IMR-90 (cell line): ENCODE results near the gene SEPTIN2. TPM values are rescaled to one million over a fixed set of nuclear protein-coding genes. Genes with fewer than 3 reads are reported as not detected.
A peak's percentile ranks its signal among the peaks of the same experiment; 100 is the strongest.

ENCODE experiments used
- ATAC-seq: fragments of 200-7000 bp; cut with Tn5 transposase; 2 replicates; pipeline ENCODE4 v1.9.1; 2020; ENCODE audit warnings: low read depth, mild to moderate bottlenecking, moderate library complexity
- BruUV-seq: library from RNA; stranded (reverse); fragments of 400-500 nt; replicated peaks from 2 replicates; lab custom pipeline; 2021; lab: Mats Ljungman, UMichigan
- CTCF ChIA-PET: fragments of 300-600 bp; formaldehyde crosslinking; extraction: SDS; loops from one replicate; lab custom pipeline; 2021; ENCODE audit warnings: antibody characterized with exemption; lab: Yijun Ruan, JAX
- POLR2A ChIA-PET: fragments of 300-600 bp; sonication (Branson Sonifier 250); formaldehyde crosslinking; loops from one replicate; lab custom pipeline; 2022; ENCODE audit warnings: antibody characterized with exemption; ENCODE audit not compliant: unreplicated experiment; lab: Charles Lee
- DNase-seq: peaks from one replicate; pipeline ENCODE4 v3.0.0; 2013
- H2AFZ ChIP-seq: replicated peaks from 2 replicates; pipeline ENCODE3; 2013; ENCODE audit warnings: low read length, mild to moderate bottlenecking; ENCODE audit not compliant: poor library complexity
- H2AK5ac ChIP-seq: 2 replicates; pipeline ENCODE4 v1.6.1; 2013; ENCODE audit warnings: low read depth, low read length, inconsistent platforms
- H2AK9ac ChIP-seq: replicated peaks from 2 replicates; pipeline ENCODE3; 2013; ENCODE audit warnings: mild to moderate bottlenecking, low read depth, low read length, moderate library complexity; ENCODE audit not compliant: poor library complexity
- H2BK120ac ChIP-seq: 2 replicates; pipeline ENCODE4 v1.6.1; 2013; ENCODE audit warnings: low read depth, low read length, inconsistent platforms
- H2BK15ac ChIP-seq: 3 replicates; pipeline ENCODE4 v1.6.1; 2013; ENCODE audit warnings: low read depth, low read length, inconsistent platforms
- H2BK20ac ChIP-seq: 2 replicates; pipeline ENCODE4 v1.6.1; 2013; ENCODE audit warnings: low read depth, mild to moderate bottlenecking, inconsistent platforms, low read length, moderate library complexity
- H2BK5ac ChIP-seq: 2 replicates; pipeline ENCODE4 v1.6.1; 2013; ENCODE audit warnings: mild to moderate bottlenecking, low read depth, low read length, inconsistent platforms; ENCODE audit not compliant: poor library complexity, severe bottlenecking
- H3K14ac ChIP-seq: replicated peaks from 2 replicates; pipeline ENCODE4 v1.6.1; 2013; ENCODE audit warnings: low read depth, low read length, inconsistent platforms
- H3K18ac ChIP-seq: 2 replicates; pipeline ENCODE4 v1.6.1; 2013; ENCODE audit warnings: low read depth, low read length, control low read depth
- H3K23ac ChIP-seq: 2 replicates; pipeline ENCODE4 v1.6.1; 2013; ENCODE audit warnings: low read depth, low read length, inconsistent platforms
- H3K27ac ChIP-seq: 2 replicates; pipeline ENCODE4 v1.5.1; 2013; ENCODE audit warnings: mild to moderate bottlenecking, control low read depth, low read length; ENCODE audit not compliant: insufficient read depth
- H3K27me3 ChIP-seq: 2 replicates; pipeline ENCODE4 v1.6.1; 2013; ENCODE audit warnings: low read length; ENCODE audit not compliant: control insufficient read depth, insufficient read depth
- H3K36me3 ChIP-seq: 2 replicates; pipeline ENCODE4 v1.6.1; 2013; ENCODE audit warnings: low read length, mixed read lengths; ENCODE audit not compliant: control insufficient read depth, insufficient read depth
- H3K4ac ChIP-seq: 2 replicates; pipeline ENCODE4 v1.6.1; 2013; ENCODE audit warnings: low read depth, low read length, inconsistent platforms
- H3K4me1 ChIP-seq: 2 replicates; pipeline ENCODE4 v1.6.1; 2013; ENCODE audit warnings: low read length, mixed read lengths; ENCODE audit not compliant: control insufficient read depth, insufficient read depth
- H3K4me2 ChIP-seq: 2 replicates; pipeline ENCODE4 v1.6.1; 2013; ENCODE audit warnings: low read depth, mild to moderate bottlenecking, control low read depth, low read length, moderate library complexity
- H3K4me3 ChIP-seq: 2 replicates; pipeline ENCODE4 v1.5.1; 2013; ENCODE audit warnings: low read depth, mild to moderate bottlenecking, control low read depth, low read length, moderate library complexity; ENCODE audit not compliant: insufficient read depth
- H3K56ac ChIP-seq: 2 replicates; pipeline ENCODE4 v1.6.1; 2013; ENCODE audit warnings: low read length, inconsistent platforms; ENCODE audit not compliant: insufficient read depth; ENCODE audit errors: extremely low read depth
- H3K79me1 ChIP-seq, 2 experiments: 2 replicates each; pipeline ENCODE4 v1.6.1; 2013; ENCODE audit warnings: low read length in 2 of 2, inconsistent platforms in 1 of 2, low read depth in 1 of 2
- H3K9ac ChIP-seq: 2 replicates; pipeline ENCODE4 v1.6.1; 2013; ENCODE audit warnings: low read depth, low read length, control low read depth
- H3K9me1 ChIP-seq: 2 replicates; pipeline ENCODE4 v1.6.1; 2013; ENCODE audit warnings: low read length, inconsistent platforms; ENCODE audit not compliant: insufficient read depth
- H3K9me3 ChIP-seq: 2 replicates; pipeline ENCODE4 v1.6.1; 2013; ENCODE audit warnings: low read length; ENCODE audit not compliant: control insufficient read depth, insufficient read depth
- H4K20me1 ChIP-seq: 2 replicates; pipeline ENCODE4 v1.6.1; 2013; ENCODE audit warnings: low read length, inconsistent platforms; ENCODE audit not compliant: insufficient read depth
- H4K5ac ChIP-seq: 2 replicates; pipeline ENCODE4 v1.6.1; 2013; ENCODE audit warnings: mild to moderate bottlenecking, low read depth, low read length, control low read depth
- H4K8ac ChIP-seq, 2 experiments: 2 replicates each; pipeline ENCODE4 v1.6.1; 2013; ENCODE audit warnings: low read depth in 2 of 2, low read length in 2 of 2, control low read depth in 1 of 2, inconsistent platforms in 1 of 2
- H4K91ac ChIP-seq: 2 replicates; pipeline ENCODE4 v1.6.1; 2013; ENCODE audit warnings: low read depth, low read length, inconsistent platforms; ENCODE audit not compliant: insufficient read depth
- CHD1 ChIP-seq: IDR thresholded peaks from 2 replicates; pipeline ENCODE4 v1.6.1; 2012; ENCODE audit warnings: low read depth, low read length, improper control_type of control experiment
- NFE2L2 ChIP-seq: fragments of 150-350 bp; IDR thresholded peaks from 2 replicates; pipeline ENCODE4 v1.6.1; 2016; ENCODE audit warnings: low read depth, mild to moderate bottlenecking, low read length
- WGBS, 2 experiments: methylation state at CpG; one replicate each; pipeline versions ENCODE4 v1.1.5 to v1.1.7; 2013; ENCODE audit warnings: missing lambda C conversion rate in 2 of 2; ENCODE audit not compliant: insufficient read length in 1 of 2; ENCODE audit errors: extremely low coverage in 2 of 2; 5-methylcytosine and 5-hydroxymethylcytosine counted together
- dilution Hi-C: fragments of 300-500 bp; cut with HindIII; formaldehyde crosslinking; loops from one replicate; pipeline ENCODE4 v1.14.3; 2018; ENCODE audit warnings: low sequenced_read_pairs; ENCODE audit not compliant: unreplicated experiment
- in situ Hi-C: fragments of 300-500 bp; cut with MboI; formaldehyde crosslinking; loops from 3 replicates; pipeline ENCODE4 v1.14.3; 2019; ENCODE audit warnings: low sequenced_read_pairs, inconsistent platforms, mixed read lengths
- intact Hi-C: fragments of 100-400 bp; cut with micrococcal nuclease; formaldehyde crosslinking; loops from 2 replicates; pipeline ENCODE4 v1.10.0; 2022
- polyA plus RNA-seq, 3 experiments: library from polyadenylated mRNA; depleted of rRNA; stranded (reverse); fragments of >200 nt; gene quantifications; 2 replicates each; pipeline ENCODE4 v1.2.3, GENCODE V29; 2012; ENCODE audit warnings: low replicate concordance in 1 of 3
- total RNA-seq: library from RNA; depleted of rRNA; stranded (reverse); fragments of >200 nt; gene quantifications from 2 replicates; pipeline ENCODE4 v1.2.3, GENCODE V29; 2012
- TF ChIP-seq, protein P1 (sequence below): fragments of 150-350 bp; IDR thresholded peaks from 2 replicates; pipeline ENCODE4 v1.6.1; 2016; ENCODE audit warnings: low read depth, mild to moderate bottlenecking, low read length, moderate library complexity, borderline replicate concordance

SEPTIN2 gene
- total and polyA plus RNA-seq, 2 of the 4 experiments (the other 2 are of a cell fraction) = 420 to 504 TPM

DNA sequence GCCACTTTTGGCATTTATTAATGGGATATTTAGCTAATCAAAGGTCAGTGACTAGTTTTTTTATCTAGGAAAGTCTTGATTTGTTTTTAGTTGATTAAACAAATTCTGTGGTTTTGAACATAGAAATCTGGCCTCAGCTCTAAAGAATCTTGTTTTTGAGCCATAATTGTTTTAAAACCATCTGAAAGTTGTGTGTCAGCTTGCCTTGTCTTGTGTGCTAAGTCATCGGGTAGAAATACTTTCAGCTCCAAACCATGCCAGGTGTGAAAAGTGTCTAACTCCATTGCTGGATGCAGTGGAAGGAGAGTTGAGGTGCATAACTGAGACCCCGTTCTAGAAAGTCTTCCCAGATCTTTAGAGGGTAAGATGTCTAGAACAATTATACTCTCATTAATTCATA lies 63.1 kb downstream of the SEPTIN2 start:
- Histone ChIP-seq H3K9me3 (no peaks in the 10 kb centered on the region), H2BK5ac (peak overlapping the region; percentile 61), H2AK5ac (peak overlapping the region; percentile 48; the same call in 1 of the 2 replicates), H3K4ac (peak overlapping the region; percentile 45; the same call in 1 of the 2 replicates), H3K9ac (no peak overlapping the region), H3K4me3 (no peak overlapping the region), H3K27me3 (no peaks in the 10 kb centered on the region), H3K14ac (peak overlapping the region; percentile 82), H4K20me1 (peaks cover 22% of the 10 kb centered on the region; the same call in 1 of the 2 replicates), H4K91ac (no peak overlapping the region), H2AK9ac (no peak overlapping the region), H2AFZ (no peak overlapping the region), H3K4me1 (peaks cover 15% of the 10 kb centered on the region), H3K18ac (peak overlapping the region; percentile 81), H2BK15ac (no peak overlapping the region), H2BK20ac (peak overlapping the region; percentile 24; the same call in 1 of the 2 replicates), H3K79me1 (peaks cover 40 to 68% of the 10 kb centered on the region in 2 experiments), H4K8ac (peak overlapping the region in 1 of 2 experiments; percentile 47; a peak in 1 of 4 replicates), H4K5ac (no peak overlapping the region), H3K27ac (peak overlapping the region; percentile 87; the same call in 1 of the 2 replicates), H3K36me3 (peaks cover 15% of the 10 kb centered on the region), H3K56ac (no peak overlapping the region), H2BK120ac (peak overlapping the region; percentile 79; the same call in 1 of the 2 replicates), H3K4me2 (peak overlapping the region; percentile 71), H3K9me1 (peaks cover 27% of the 10 kb centered on the region), H3K23ac (0 out of 2 replicates have a peak overlapping the region, but pooled peaks have one; percentile 81)
- in situ Hi-C loops = no loop called here
- DNase-seq = peak; percentile 31
- POLR2A ChIA-PET = no interaction called here
- TF ChIP-seq CHD1 = no peak
- TF ChIP-seq, protein P1, sequence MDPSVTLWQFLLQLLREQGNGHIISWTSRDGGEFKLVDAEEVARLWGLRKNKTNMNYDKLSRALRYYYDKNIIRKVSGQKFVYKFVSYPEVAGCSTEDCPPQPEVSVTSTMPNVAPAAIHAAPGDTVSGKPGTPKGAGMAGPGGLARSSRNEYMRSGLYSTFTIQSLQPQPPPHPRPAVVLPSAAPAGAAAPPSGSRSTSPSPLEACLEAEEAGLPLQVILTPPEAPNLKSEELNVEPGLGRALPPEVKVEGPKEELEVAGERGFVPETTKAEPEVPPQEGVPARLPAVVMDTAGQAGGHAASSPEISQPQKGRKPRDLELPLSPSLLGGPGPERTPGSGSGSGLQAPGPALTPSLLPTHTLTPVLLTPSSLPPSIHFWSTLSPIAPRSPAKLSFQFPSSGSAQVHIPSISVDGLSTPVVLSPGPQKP = no peak
- no peak for TF ChIP-seq NFE2L2
- no TSS peak for BruUV-seq
- CTCF ChIA-PET = no interaction called here
- intact Hi-C loops = loop anchor here (5.0 kb wide), 1 partner anchor 33 kb away; no protein-coding TSS in a partner anchor
- WGBS, 2 experiments = no CpG with 5 or more reads among the region's 2 CpGs
- ATAC-seq = 0 out of 2 replicates have a peak, but pooled peaks have one; percentile 47
- dilution Hi-C loops = no loop called here
